ENCODE measurements around the gene SLC7A1. TPM values are rescaled to one million over a fixed set of nuclear protein-coding genes. Genes with fewer than 3 reads are reported as not detected.

SLC7A1 gene
- total and polyA plus RNA-seq, 2 donors = 8.5 to 11.7 TPM

- H3K27ac ChIP-seq (ENCODE audit: low read depth) = no peak overlapping the region
- H3K4me3 ChIP-seq (ENCODE audit: low read depth, low read length) = no peak overlapping the region
- DNase-seq (ENCODE audit: extremely low spot score) = no peak
- no peaks in the 10 kb centered on the region for H3K36me3 ChIP-seq (ENCODE audit: insufficient read depth)
- 75% methylated on average over 4 of the region's 4 CpGs for WGBS
- no peaks in the 10 kb centered on the region for H3K4me1 ChIP-seq (ENCODE audit: insufficient read depth)
These were observed 131.3 kb downstream of the SLC7A1 start for GRCh38 chr13:29464105-29464679.

- WGBS = 87% methylated on average over 2 of the region's 2 CpGs
- H3K4me1 ChIP-seq (ENCODE audit: insufficient read depth) = no peaks in the 10 kb centered on the region
- H3K4me3 ChIP-seq (ENCODE audit: low read depth, low read length) = no peak overlapping the region
- no peak overlapping the region for H3K27ac ChIP-seq (ENCODE audit: low read depth)
- DNase-seq (ENCODE audit: extremely low spot score) = no peak
- no peaks in the 10 kb centered on the region for H3K36me3 ChIP-seq (ENCODE audit: insufficient read depth)
These were observed 135.6 kb downstream of the SLC7A1 start for GRCh38 chr13:29459813-29460355.

All from urinary bladder (tissue), 4 donors.